RWPE1 (cell line): ENCODE measurements around the gene ECHDC1.

Source experiments
- CTCF ChIA-PET: fragments of 350-600 bp; sonication (Branson Sonifier 250); formaldehyde crosslinking; extraction: SDS; loops from one replicate; lab custom pipeline; 2021; lab: Yijun Ruan, JAX
- POLR2A ChIA-PET: fragments of 400-600 bp; formaldehyde crosslinking; extraction: SDS; loops from one replicate; lab custom pipeline; 2020; ENCODE audit warnings: antibody characterized with exemption; ENCODE audit not compliant: low non-redundant PET; lab: Yijun Ruan, JAX
- DNase-seq: peaks from one replicate; pipeline ENCODE4 v3.0.0; 2012; ENCODE audit warnings: low spot score
- H3K27ac ChIP-seq: fragments of 450-650 bp; 2 replicates; pipeline ENCODE4 v1.5.1; 2017
- TF ChIP-seq, protein P1 (sequence below): fragments of 450-650 bp; conservative IDR thresholded peaks from 2 replicates; pipeline ENCODE4 v1.5.1; 2017; ENCODE audit warnings: low read depth, mild to moderate bottlenecking

The ECHDC1 gene

DNA sequence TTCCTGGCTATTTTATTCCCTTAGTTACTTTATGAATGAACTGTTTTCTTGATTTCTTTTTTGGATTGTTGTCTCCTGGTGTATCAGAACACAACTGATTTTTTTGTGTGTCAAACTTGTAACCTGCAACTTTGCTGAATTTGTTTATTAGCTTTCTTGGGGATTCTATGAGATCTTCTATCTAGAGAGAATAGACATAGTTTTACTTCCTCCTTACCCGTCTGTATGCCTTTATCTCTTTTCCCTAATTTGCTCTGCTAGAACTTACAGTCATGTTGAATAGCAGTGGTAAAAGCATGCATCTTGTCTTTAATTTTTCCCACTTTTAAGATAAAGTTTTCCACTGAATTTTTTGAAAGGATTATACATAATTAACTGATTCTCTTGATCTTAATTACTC lies 63.6 kb downstream of the ECHDC1 start:
- DNase-seq, result no peak
- POLR2A ChIA-PET, result no interaction called here
- H3K27ac ChIP-seq, result no peak overlapping the region
- CTCF ChIA-PET, result interaction anchor here (0.7 kb wide), 1 partner anchor 1489 kb away, joined by 3 read pairs; the partner anchor contains the start of gene NCOA7
- TF ChIP-seq, protein P1, sequence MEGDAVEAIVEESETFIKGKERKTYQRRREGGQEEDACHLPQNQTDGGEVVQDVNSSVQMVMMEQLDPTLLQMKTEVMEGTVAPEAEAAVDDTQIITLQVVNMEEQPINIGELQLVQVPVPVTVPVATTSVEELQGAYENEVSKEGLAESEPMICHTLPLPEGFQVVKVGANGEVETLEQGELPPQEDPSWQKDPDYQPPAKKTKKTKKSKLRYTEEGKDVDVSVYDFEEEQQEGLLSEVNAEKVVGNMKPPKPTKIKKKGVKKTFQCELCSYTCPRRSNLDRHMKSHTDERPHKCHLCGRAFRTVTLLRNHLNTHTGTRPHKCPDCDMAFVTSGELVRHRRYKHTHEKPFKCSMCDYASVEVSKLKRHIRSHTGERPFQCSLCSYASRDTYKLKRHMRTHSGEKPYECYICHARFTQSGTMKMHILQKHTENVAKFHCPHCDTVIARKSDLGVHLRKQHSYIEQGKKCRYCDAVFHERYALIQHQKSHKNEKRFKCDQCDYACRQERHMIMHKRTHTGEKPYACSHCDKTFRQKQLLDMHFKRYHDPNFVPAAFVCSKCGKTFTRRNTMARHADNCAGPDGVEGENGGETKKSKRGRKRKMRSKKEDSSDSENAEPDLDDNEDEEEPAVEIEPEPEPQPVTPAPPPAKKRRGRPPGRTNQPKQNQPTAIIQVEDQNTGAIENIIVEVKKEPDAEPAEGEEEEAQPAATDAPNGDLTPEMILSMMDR, result no peak

DNA sequence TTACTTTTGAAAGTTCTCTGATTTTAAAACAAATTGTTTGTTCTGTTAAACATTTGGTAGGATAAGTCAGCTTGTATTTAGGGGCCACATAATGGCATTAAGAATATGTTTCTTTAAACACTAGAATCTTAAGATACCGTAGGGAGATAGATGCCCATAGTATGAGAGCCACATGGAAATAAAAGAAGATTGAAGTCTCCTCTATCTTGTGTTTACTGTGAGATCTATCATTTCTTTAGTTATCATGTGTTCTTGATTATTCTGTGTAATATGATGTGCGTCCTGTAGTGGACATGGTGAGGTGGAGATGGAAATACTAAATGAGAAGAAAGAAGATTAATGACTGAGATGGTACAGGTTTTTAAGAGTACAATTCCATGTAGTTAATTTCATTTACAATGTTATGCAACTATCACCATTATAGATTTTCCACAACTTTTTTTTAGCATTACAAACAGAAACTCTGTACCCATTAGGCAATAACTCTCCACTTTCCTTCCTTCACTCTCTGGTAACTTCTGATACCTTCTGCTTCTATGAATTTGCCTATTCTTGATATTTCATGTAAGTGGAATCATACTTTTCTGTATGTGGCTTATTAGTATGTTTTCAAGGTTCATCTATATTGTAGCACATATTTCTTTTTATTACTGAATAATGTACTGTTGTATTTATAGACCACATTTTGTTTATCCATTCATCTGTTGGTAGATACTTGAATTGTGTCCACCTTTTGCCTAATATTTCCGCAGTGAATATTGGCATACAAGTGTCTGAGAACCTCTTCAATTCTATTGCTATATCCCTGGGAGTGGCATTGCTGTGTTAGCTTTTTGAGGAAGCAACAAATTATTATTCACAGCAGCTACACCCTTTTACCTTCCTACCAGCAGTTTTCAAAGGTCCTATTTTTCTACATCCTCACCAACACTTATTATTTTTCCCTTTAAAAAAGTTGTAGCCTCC lies 65.2 kb downstream of the ECHDC1 start:
- TF ChIP-seq, protein P1, result no peak
- POLR2A ChIA-PET, result no interaction called here
- no peak for DNase-seq
- no peak overlapping the region for H3K27ac ChIP-seq
- CTCF ChIA-PET, result no interaction called here

- DNase-seq, result no peak
- no peak overlapping the region for H3K27ac ChIP-seq
- TF ChIP-seq, protein P1, result no peak
- ChIA-PET CTCF (no interaction called here), POLR2A (no interaction called here)
Measured at GRCh38 chr6:127276331-127276730, 67.1 kb downstream of the ECHDC1 start.

- ChIA-PET POLR2A (no interaction called here), CTCF (interaction anchor here (0.7 kb wide), 1 partner anchor 1120 kb away, joined by 3 read pairs; no protein-coding TSS in a partner anchor)
- TF ChIP-seq, protein P1, result no peak
- H3K27ac ChIP-seq, result no peak overlapping the region
- DNase-seq, result no peak
Measured at GRCh38 chr6:127273499-127273898, 69.9 kb downstream of the ECHDC1 start.

DNA sequence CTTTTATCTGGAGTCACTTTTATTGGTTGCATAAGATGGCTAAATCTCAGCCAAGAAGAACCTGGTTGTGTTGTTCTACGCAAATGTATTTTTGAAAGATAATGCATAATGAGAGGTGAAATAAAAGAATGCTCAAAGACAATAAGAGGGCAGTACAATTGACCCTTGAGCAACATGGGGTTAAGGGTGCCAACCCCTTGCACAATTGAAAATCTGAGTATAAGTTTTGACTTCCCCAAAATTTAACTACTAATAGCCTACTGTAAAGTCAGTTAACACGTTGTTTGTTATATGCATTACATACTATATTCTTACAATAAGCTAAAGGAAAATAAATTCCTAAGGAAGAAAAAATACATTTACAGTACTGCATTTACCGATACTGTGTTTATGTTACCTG lies 70.8 kb downstream of the ECHDC1 start:
- ChIA-PET POLR2A (no interaction called here), CTCF (interaction anchor here (0.6 kb wide), 1 partner anchor 31 kb away, joined by 3 read pairs; no protein-coding TSS in a partner anchor)
- H3K27ac ChIP-seq, result no peak overlapping the region
- no peak for DNase-seq
- TF ChIP-seq, protein P1, result no peak

- peak; percentile 11 for DNase-seq
- TF ChIP-seq, protein P1, result no peak
- H3K27ac ChIP-seq, result peak overlapping the region; percentile 95
- ChIA-PET CTCF (interaction anchor here (0.6 to 0.7 kb wide), 2 partner anchors 56 to 1744 kb away, joined by 3 read pairs; no protein-coding TSS in a partner anchor), POLR2A (no interaction called here)
Measured at GRCh38 chr6:127267646-127268625, 75.5 kb downstream of the ECHDC1 start.
